Nucleus accumbens (tissue), 56 donors: ENCODE data around the gene IL1R2.

Source experiments
- DNase-seq, 56 donors: peaks; one replicate each; lab custom pipeline; 2025; lab: John Stamatoyannopoulos, UW

Gene IL1R2

GRCh38 chr2:102033750-102034682, 42.3 kb downstream of the IL1R2 start:
- no peak for DNase-seq

GRCh38 chr2:102034683-102035548, 43.2 kb downstream of the IL1R2 start:
- DNase-seq = no peak

DNA sequence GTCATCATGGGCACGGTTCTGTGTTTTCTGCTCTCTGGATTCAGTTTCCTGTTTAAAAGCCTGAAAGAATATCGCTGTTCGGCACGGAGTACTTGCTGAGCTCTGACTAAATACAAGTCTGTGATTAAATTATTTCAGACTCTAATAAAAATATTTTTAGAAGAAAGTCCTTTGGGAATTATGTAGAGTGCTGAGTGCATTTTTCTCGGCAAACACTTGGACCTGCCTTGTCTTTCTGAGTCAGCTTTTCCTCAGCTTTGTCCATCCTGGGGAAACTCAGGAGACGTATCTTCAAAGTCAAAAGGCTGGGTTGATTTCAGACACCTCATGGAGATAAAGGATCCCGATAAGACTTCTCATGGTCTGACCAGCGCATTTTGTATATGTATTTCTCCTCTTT, 45.9 kb downstream of the IL1R2 start:
- DNase-seq = no peak

GRCh38 chr2:102040229-102040628, 48.5 kb downstream of the IL1R2 start:
- DNase-seq = no peak

DNA sequence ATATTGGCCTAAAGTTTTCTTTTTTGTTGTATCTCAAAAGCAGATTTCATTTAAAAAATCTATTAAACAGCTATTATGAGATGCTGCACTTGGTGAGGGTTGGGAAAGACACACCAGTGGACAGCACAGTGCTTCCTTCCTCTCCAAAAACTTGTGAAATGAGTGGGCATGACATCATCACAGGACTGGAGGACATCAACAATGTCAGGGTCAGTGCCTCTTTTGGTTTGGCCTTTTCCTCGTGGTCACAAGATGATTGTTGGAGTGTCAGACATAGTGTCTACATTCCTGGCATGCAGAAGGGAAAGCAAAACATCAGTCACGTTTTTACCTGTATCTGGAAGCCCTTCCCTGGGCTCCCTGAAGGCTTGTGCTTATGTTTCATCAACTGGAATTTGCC, 49.6 kb downstream of the IL1R2 start:
- no peak for DNase-seq

DNA sequence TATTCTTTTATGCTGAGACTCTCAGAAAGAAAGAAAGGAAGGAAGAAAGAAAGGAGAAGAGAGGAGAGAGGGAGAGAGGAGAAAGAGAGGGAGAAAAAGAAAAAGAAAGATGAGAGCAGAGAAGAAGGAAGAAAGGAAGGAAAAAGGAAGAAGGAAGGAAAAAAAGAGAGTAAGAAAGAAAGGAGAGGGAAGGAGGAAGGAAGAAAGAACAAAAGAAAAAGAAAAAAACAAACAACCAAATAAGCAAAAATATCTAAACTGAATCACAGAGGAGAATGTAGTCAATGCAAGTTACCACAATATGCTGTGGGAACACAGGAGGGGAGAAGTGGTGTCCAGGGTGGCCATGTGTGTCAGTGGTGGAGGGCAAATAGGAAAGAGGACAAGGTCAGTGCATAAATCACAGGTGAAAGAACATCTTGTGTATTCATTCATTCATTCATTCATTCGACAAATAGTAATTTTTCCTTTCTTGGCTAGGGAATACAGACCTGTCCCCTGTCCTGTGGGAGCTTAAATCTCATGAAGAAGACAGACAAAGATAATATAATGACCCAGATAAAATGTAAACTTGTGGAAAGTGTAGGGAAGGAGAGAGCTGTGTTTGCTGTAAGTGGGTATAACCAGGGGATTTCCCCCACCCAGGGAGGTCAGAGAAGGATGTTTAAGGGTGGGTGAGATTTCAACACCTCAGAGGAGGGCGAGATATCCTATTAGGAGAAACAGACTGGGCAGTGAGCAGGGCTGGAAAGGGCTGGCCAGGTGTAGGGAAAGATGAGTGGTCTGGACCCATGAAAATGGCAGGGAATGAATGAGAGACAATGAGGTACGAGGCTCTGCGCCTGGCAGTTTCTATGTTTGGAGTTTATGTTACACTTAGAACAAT, 50.7 kb downstream of the IL1R2 start:
- DNase-seq = no peak

DNA sequence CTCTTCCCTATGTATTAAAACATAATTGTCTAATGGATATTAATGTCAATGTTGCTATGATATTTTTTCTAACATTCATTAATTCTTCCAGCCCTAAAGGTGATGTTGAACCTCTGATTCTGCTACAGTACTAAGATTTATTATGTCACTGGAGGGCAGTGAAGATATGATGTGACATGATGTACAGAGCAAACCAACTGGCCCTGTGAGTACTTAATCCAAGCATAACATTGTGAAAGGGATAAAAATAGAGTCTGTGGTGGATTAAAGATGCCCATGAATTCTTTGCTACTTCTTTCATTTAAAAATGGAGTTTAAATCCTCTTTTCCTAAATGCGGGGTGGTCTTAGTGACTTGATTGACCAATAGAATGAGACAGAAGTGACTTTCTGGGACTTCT, 51.8 kb downstream of the IL1R2 start:
- no peak for DNase-seq

DNA sequence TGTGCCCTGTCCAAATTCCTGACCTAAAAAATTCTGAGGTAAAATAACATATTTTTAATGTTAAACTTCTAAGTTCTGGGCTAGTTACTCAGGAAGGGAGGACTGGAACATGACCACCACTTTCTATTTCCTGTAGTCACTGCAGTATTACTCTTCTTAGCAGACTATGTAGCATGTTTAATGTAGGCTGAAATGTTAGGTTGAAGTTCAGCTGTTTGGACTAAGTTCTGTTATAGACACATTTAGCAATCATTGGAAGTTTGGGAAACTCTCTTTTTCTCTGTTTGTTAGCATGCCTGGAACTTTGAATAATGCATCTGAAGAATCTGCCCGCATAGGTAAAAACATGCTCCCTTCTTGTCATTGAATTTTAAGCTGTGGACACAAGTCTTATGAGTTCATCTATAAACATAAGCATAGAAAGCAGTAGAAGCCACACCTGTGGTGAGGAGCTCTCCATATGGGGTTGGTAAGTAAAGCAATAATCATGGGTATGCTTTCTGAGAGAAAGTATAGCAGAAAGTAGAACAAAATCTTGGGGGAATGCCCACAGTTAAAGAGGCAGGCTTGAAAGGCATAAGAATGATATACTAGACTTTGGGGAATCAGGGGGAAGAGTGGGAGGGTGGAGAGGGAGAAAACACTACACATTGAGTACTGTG, 52.6 kb downstream of the IL1R2 start:
- DNase-seq = no peak

DNA sequence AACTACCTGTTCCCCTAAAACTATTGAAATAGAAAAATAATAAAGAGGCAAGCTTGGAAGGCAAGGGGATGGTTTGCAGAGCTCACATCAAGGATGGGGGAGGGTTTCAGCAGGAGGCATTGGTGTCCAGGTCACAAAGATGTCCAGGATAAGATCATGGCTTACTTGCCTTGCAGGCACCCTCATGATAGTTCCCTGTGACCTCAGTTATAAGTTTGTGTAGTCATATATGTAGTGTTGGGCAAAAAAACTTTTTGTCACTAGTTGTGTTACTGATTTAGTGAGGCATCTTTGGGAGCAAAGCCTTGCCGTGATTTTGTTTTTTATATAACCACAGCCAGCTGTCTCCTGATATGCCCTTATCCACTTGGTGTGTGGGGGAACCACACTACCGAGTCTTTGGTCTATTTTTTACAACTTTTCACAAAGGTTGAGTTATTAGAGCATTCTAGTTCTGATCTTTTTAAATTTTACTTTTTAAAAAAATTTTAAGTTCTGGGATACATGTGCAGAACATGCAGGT, 53.3 kb downstream of the IL1R2 start:
- DNase-seq = no peak

DNA sequence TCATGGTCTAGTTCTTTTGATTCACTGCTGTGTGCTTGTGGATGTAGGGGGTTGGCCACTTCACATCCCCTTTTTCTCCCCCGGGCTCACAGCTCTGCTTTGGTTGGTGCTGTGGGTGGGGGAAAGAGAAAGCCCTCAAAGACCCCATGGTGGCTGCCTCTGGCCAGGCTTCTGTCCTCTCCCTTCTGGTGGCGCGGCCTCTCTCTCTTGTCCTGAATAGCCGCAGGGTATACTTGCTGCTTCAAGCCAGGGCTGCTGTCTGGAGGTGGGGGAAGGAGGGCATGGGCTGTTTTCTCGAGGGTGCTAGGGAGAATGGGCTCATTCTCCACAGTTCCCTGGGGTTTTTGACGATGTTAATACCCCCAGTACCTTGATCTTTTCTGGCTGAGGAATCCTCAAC, 53.9 kb downstream of the IL1R2 start:
- DNase-seq = no peak

- no peak for DNase-seq
Measured at GRCh38 chr2:102046135-102046986, 54.6 kb downstream of the IL1R2 start.

- DNase-seq = no peak
Measured at GRCh38 chr2:102048465-102048864, 56.7 kb downstream of the IL1R2 start.

GRCh38 chr2:102049756-102050443, 58.1 kb downstream of the IL1R2 start:
- DNase-seq = peak in 15 of 56 donors; percentile 3 to 47 (median 24)

GRCh38 chr2:102050854-102051391, 59.2 kb downstream of the IL1R2 start:
- DNase-seq = peak in 28 of 56 donors; percentile 7 to 67 (median 36)

GRCh38 chr2:102051692-102052277, 60.0 kb downstream of the IL1R2 start:
- no peak for DNase-seq

- no peak for DNase-seq
Measured at GRCh38 chr2:102052365-102052764, 60.6 kb downstream of the IL1R2 start.

- no peak for DNase-seq
Measured at GRCh38 chr2:102053096-102053495, 61.3 kb downstream of the IL1R2 start.
